ENCODE measurements around the gene GPR143.

DNA sequence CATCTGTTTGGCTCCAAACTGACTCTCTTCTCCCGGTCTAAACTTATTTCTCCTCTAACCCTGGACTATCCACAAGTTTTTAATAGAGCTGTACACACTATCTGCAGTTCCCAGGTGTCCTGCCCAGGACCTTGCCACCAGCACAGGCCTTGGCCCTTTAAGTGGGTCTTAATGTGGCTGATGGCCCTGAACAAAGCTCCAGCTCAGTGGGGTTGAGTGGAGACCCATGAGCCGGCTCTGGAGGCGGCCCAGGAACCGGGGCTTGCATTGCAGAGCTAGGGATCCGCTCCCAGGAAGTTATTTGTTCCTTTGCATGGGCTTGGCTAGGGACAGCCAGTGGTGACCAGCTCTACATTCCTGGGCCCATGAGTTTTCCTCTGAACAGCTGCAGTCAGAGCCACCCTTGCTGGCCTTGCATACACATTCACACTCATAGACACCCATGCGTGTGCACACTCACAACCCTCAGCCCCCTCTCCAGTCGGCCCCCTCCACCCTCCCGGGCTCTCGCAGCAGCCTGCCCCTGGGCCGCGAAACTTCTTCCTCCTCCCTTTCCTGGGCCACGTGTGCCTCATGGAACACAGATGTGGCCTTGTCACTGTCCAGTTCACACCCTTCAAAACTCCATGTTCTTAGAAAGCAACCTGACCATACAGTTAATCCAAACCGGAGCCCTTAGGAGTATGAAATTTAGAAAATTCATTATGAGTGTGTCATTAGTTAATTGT lies 58.2 kb downstream of the GPR143 start:
- TF ChIP-seq, protein P1, sequence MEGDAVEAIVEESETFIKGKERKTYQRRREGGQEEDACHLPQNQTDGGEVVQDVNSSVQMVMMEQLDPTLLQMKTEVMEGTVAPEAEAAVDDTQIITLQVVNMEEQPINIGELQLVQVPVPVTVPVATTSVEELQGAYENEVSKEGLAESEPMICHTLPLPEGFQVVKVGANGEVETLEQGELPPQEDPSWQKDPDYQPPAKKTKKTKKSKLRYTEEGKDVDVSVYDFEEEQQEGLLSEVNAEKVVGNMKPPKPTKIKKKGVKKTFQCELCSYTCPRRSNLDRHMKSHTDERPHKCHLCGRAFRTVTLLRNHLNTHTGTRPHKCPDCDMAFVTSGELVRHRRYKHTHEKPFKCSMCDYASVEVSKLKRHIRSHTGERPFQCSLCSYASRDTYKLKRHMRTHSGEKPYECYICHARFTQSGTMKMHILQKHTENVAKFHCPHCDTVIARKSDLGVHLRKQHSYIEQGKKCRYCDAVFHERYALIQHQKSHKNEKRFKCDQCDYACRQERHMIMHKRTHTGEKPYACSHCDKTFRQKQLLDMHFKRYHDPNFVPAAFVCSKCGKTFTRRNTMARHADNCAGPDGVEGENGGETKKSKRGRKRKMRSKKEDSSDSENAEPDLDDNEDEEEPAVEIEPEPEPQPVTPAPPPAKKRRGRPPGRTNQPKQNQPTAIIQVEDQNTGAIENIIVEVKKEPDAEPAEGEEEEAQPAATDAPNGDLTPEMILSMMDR (IDR thresholded peaks at IDR 0.05; ENCODE audit: poor library complexity), result no peak
- TF ChIP-seq EZH2 (IDR thresholded peaks at IDR 0.05; ENCODE audit: borderline replicate concordance) (no peak), EZH2phosphoT487 (IDR thresholded peaks at IDR 0.05; ENCODE audit: low read depth, severe bottlenecking, unreplicated experiment) (no peak)

Measured in hepatocyte (in vitro differentiated cells).